Stimulated activated naive CD4-positive, alpha-beta T cell treated with Interleukin-2 at 50 U/mL for 16 hours (primary cell): ENCODE results near the gene PARM1.

Experiments
- DNase-seq: peaks from one replicate; lab custom pipeline; 2025; lab: John Stamatoyannopoulos, UW

Gene PARM1

DNA sequence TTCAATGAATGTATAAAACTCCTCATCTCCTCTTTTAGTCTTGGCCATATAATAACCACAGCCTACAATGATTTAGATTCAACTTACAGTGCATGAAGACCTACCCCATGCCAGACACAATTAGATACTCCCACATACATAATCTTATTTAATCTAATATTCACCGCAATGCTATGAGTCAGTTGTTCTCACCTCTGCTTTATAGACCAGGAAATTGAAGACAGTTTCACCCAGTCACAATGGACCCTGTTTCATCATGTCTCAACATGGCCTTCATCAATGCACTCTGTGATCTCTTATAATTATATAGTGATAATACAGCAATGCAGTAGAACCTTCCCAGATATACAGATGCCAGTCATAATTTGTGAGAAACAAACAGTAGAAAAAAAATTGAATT is 148.6 kb downstream of the PARM1 start:
- no peak for DNase-seq

DNA sequence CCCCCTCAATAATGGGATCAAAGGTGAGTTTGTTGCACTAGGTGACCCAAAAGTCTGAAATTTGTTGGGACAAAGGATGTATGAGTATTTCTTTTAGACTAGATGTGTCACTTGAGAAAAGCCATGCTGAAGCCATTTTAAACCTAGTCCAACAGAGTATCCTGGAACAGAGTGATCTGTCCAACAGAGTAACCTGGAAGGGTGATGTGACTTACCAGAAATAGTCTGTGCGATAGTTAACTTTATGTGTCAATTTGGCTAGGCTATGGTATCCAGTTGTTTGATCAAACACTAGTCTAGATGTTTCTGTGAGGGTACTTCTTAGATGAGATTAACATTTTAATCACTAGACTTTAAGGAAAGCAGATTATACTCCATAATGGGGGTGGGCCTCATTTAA is 154.5 kb downstream of the PARM1 start:
- no peak for DNase-seq

GRCh38 chr4:75087865-75088264 is 154.9 kb downstream of the PARM1 start:
- DNase-seq: no peak

DNA sequence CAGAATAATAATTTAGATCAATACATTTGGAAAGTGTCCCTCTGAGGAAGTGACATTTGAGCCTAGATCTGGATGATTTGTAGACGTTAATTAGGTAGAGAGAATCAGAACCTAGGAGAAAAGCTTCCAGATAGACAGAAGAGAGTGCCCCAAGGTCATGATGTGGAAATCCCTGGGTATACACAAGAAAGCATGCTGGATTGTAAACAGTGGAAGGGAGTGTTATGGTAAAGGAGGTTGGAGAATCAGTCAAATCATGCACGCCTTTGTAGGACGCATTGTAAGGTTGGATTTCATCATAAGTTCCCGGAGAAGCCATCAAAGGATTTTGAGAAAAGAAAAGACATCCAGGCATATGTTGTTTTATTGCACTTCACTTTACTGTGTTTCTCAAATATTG is 156.3 kb downstream of the PARM1 start:
- no peak for DNase-seq

GRCh38 chr4:75099321-75099720 is 166.4 kb downstream of the PARM1 start:
- DNase-seq: no peak
